ENCODE data around the gene GTF3C1.
A peak's percentile ranks its signal among the peaks of the same experiment; 100 is the strongest.

GTF3C1 gene

GRCh38 chr16:27518226-27518625 is 31.5 kb downstream of the GTF3C1 start:
- H3K27ac ChIP-seq: no peak overlapping the region
- no peak for TF ChIP-seq ZFX (IDR thresholded peaks at IDR 0.05)
- TF ChIP-seq, protein P1, sequence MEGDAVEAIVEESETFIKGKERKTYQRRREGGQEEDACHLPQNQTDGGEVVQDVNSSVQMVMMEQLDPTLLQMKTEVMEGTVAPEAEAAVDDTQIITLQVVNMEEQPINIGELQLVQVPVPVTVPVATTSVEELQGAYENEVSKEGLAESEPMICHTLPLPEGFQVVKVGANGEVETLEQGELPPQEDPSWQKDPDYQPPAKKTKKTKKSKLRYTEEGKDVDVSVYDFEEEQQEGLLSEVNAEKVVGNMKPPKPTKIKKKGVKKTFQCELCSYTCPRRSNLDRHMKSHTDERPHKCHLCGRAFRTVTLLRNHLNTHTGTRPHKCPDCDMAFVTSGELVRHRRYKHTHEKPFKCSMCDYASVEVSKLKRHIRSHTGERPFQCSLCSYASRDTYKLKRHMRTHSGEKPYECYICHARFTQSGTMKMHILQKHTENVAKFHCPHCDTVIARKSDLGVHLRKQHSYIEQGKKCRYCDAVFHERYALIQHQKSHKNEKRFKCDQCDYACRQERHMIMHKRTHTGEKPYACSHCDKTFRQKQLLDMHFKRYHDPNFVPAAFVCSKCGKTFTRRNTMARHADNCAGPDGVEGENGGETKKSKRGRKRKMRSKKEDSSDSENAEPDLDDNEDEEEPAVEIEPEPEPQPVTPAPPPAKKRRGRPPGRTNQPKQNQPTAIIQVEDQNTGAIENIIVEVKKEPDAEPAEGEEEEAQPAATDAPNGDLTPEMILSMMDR (conservative IDR thresholded peaks at IDR 0.05): no peak

DNA sequence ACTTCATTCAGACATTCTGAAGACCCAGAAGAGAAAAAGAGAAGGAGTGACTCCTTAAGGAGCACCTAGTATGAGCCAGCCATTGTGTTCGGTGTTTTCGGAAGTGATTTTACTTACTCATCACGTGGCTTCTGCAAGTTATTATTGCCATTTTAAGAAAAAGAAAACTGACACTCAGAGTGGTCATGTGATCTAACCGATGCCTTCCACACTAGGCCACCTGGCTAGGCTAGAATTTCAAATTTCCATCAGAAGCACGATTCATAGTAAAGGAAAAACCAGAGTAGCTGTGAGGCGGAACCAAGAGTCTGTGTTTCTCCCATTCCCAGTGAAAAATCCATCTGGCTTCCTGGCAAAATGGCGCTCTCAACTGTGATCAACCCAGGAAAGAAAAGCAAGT is 32.0 kb downstream of the GTF3C1 start:
- no peak overlapping the region for H3K27ac ChIP-seq
- TF ChIP-seq ZFX (IDR thresholded peaks at IDR 0.05): no peak
- TF ChIP-seq, protein P1 (conservative IDR thresholded peaks at IDR 0.05): no peak

- H3K27ac ChIP-seq: no peak overlapping the region
- TF ChIP-seq, protein P1 (conservative IDR thresholded peaks at IDR 0.05): no peak; the same call in 1 of the 2 replicates
- TF ChIP-seq ZFX (IDR thresholded peaks at IDR 0.05): no peak
Measured at GRCh38 chr16:27516365-27516764, 33.3 kb downstream of the GTF3C1 start.

GRCh38 chr16:27515874-27516353 is 33.8 kb downstream of the GTF3C1 start:
- TF ChIP-seq ZFX (IDR thresholded peaks at IDR 0.05): no peak
- TF ChIP-seq, protein P1 (conservative IDR thresholded peaks at IDR 0.05): peak; percentile 79
- no peak overlapping the region for H3K27ac ChIP-seq

GRCh38 chr16:27514806-27515205 is 34.9 kb downstream of the GTF3C1 start:
- no peak overlapping the region for H3K27ac ChIP-seq

DNA sequence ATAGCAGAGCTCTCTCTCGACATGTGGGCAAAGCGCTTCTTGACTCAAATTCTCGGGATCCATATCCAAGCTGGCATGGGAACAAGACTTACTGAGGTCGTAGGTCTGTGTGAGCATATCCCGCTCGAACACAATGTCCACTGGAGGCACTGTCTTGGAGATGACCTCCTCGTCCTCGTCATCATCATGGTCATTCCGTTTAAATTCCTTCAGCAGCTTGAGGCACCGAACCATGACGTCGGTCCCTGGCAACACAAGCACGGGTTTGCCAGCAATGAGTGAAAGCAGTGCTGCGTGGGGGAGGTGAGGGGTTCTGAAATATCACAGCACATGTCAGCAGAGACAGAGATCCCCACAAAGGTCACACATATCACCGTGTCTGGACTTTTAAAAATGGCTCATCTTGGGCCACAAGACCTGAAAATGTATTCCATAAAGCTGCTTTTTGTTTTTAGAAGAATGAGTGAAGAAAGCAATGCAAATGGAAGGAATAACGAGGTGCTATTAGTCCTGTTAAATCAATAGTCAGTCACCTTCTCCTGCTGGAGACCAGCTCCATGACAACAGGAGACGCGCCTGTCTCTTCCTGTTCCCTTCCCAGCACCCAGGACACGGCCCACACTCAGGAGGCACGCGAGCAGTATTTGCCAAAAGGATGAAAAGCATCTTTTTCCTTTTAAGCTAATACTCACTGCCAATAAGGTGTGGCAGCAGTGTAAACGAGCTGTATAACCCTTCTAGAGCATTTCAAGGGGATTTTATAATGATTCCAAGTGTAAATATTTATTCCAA is 37.9 kb downstream of the GTF3C1 start:
- no peak overlapping the region for H3K27ac ChIP-seq
- TF ChIP-seq ZFX (IDR thresholded peaks at IDR 0.05): no peak
- TF ChIP-seq, protein P1 (conservative IDR thresholded peaks at IDR 0.05): no peak

More at GRCh38 chr16:27514806-27515205, 34.9 kb downstream of the GTF3C1 start:
- TF ChIP-seq, protein P1 (conservative IDR thresholded peaks at IDR 0.05): no peak
- TF ChIP-seq ZFX (IDR thresholded peaks at IDR 0.05): no peak

GRCh38 chr16:27508476-27508875 is 41.2 kb downstream of the GTF3C1 start:
- H3K27ac ChIP-seq: no peak overlapping the region
- TF ChIP-seq, protein P1 (conservative IDR thresholded peaks at IDR 0.05): no peak
- TF ChIP-seq ZFX (IDR thresholded peaks at IDR 0.05): no peak

All from C4-2B (cell line).